ENCODE results near the gene TNP2. TPM values are rescaled to one million over a fixed set of nuclear protein-coding genes. Genes with fewer than 3 reads are reported as not detected.

Gene TNP2
- total and polyA plus RNA-seq, 9 of the 15 experiments (the other 6 are each of a cell fraction or from before 2014, with no cell fraction given): not detected

DNA sequence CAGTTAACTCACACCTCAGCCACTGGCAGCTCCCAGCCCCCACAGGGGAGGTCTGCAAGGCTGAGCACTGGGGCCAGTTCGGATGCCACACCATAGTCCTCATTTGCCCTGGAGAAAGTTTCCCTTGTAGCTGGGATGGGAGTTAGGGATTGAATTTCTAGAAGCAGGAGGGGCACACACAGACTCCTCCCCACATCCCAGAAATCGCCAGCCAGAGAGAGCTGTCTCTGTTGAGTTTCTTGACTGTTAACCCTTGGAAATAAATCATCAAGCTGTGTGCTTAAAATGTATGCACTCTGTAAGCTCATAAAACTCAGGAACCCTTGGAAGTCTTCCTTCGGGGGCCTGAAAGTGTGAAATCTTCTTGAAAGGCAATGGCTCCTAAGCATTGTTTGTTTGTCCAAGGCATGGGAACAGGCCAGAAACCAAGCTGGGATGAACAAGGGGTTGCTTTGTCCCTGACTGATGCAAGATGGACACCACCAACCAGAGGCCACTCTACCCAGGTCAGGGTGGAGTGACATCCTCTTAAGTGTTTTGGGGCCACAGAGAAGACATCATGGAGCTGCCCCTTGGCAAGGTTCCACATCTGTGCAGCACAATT lies 4.7 kb upstream of the TNP2 start:
- WGBS (ENCODE audit: insufficient coverage, low coverage, missing lambda C conversion rate): 8% methylated on average over 2 of the region's 3 CpGs
- Histone ChIP-seq H3K4me2 (ENCODE audit: insufficient read depth, low read length) (no peak overlapping the region), H3K79me2 (ENCODE audit: control insufficient read depth, insufficient read depth, low read length) (no peaks in the 10 kb centered on the region)

DNA sequence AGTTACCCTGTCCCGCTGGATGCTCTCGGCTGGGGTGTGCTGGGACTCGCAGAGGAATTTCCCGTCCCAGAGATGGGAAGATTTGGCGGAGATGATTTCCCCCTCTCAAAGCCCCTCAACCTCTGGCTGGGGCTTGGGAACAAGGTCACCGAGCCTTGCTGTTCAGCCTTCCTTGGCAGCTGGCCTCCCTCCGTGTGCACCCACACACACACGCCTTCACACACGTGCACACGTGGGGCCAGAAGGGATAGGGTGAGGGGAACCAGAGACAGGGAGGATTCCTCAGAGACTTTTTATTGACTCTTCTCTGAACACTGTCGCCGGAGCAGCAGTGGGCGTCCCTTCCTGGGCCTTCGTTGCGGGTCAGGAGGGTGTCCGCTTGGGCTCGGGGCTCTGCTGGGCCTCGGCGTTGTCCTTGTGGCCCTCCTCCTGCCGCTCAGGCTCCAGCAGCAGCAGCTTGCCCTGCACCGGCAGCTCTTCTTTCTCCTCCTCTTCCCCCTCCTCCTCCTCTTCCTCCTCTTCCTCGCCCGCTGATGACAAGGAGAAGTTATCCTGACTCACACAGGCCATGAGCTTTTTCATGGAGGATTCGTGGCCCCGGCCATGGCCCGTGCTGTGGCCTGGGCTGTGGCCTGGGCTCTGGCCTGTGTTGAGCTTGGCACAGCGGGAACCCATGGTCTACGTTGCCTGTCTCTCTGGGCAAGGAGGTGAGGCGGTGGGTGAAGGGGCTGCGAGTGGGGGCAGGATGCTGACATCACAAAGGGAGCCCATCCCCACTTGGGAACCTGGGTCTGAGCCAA lies 4.0 kb upstream of the TNP2 start, which contains the start of gene PRM3:
Gene PRM3, minus strand, starts transcription at position 709 of the 800 bp plus-strand sequence. Its CDS starts 34 bp downstream, at position 675.
- H3K4me3 ChIP-seq: no peak within 1 kb of the TSS
- intact Hi-C loops (cut with micrococcal nuclease) (no loop called here), in situ Hi-C loops (cut with MboI) (no loop called here)
- CTCF ChIA-PET (ENCODE audit: low intra/inter-chr PET ratio): no interaction called here
- TF ChIP-seq NFIC (IDR thresholded peaks at IDR 0.05): peak; percentile 43; the same call in 1 of the 2 replicates
- no peak for TF ChIP-seq ZNF263 (CRISPR knock-in tag; IDR thresholded peaks at IDR 0.05; ENCODE audit: borderline replicate concordance)
- no TSS peak for BruUV-seq (replicated peaks)
- H3K9me3 ChIP-seq (replicated peaks; ENCODE audit: control insufficient read depth, insufficient read depth, low read depth, low read length): no peaks in the 10 kb centered on the region
- POLR2A ChIA-PET: interaction anchor here (0.5 to 1.8 kb wide), 5 partner anchors 11 to 1565 kb away, joined by 3 to 8 read pairs (median 4); partner anchors contain the start of gene SOCS1
- DNase-seq (ENCODE audit: extremely low read depth in 1 of 4, low spot score in 3 of 4) (no peak), ATAC-seq (peak; percentile 35; the same call in 2 of the 3 replicates), FAIRE-seq (no peak)
- WGBS (ENCODE audit: insufficient coverage, low coverage, missing lambda C conversion rate): 32% methylated on average over 29 of the region's 30 CpGs
- no peak within 1 kb of the TSS for H3K4me2 ChIP-seq (ENCODE audit: insufficient read depth, low read length)
- peaks cover 0 to 16% of the 10 kb centered on the region in 2 experiments; a peak in 1 of 5 replicates for H3K4me1 ChIP-seq (replicated peaks in 1 of 2; ENCODE audit: control insufficient read depth in 2 of 2, insufficient read depth in 2 of 2, low read length in 2 of 2)
- H3K27me3 ChIP-seq (ENCODE audit: control insufficient read depth in 2 of 2, insufficient read depth in 2 of 2, low read length in 2 of 2): peaks cover 23 to 37% of the 10 kb centered on the region in 2 experiments; a peak in 4 of 5 replicates
- no peaks in the 10 kb centered on the region for H3K79me2 ChIP-seq (ENCODE audit: control insufficient read depth, insufficient read depth, low read length)
- peak within 1 kb of the TSS; percentile 45; the same call in 1 of the 2 replicates for H2AFZ ChIP-seq (ENCODE audit: low read depth, low read length)
- H3K9me1 ChIP-seq (ENCODE audit: control insufficient read depth, insufficient read depth, low read length): no peaks in the 10 kb centered on the region
- H3K36me3 ChIP-seq (ENCODE audit: control insufficient read depth, insufficient read depth, low read length): no peaks in the 10 kb centered on the region
- 0 out of 2 replicates have a peak, but pooled peaks cover 2% of the 10 kb centered on the region for H4K20me1 ChIP-seq (replicated peaks; ENCODE audit: control insufficient read depth, insufficient read depth, low read length)
- H3K9ac ChIP-seq (ENCODE audit: insufficient read depth in 1 of 2, low read depth in 2 of 2, low read length in 2 of 2): peak within 1 kb of the TSS in 1 of 2 experiments; percentile 12; a peak in 1 of 4 replicates
- no peak within 1 kb of the TSS for H3K27ac ChIP-seq (ENCODE audit: extremely low read depth, low read depth, low read length)

More for the DNA sequence above, 4.7 kb upstream of the TNP2 start:
- intact Hi-C loops (cut with micrococcal nuclease): no loop called here
- FAIRE-seq (no peak), DNase-seq (ENCODE audit: extremely low read depth in 1 of 4, low spot score in 3 of 4) (no peak), ATAC-seq (no peak; the same call in 2 of the 3 replicates)
- ChIA-PET CTCF (ENCODE audit: low intra/inter-chr PET ratio) (no interaction called here), POLR2A (interaction anchor here (0.5 to 1.8 kb wide), 7 partner anchors 8 to 1565 kb away, joined by 3 to 8 read pairs (median 3); partner anchors contain the start of gene SOCS1)
- Histone ChIP-seq H2AFZ (ENCODE audit: low read depth, low read length) (no peak overlapping the region), H3K27me3 (ENCODE audit: control insufficient read depth in 2 of 2, insufficient read depth in 2 of 2, low read length in 2 of 2) (peaks cover 21 to 33% of the 10 kb centered on the region in 2 experiments; a peak in 4 of 5 replicates), H3K9me3 (replicated peaks; ENCODE audit: control insufficient read depth, insufficient read depth, low read depth, low read length) (no peaks in the 10 kb centered on the region), H3K4me3 (no peak overlapping the region), H3K4me1 (replicated peaks in 1 of 2; ENCODE audit: control insufficient read depth in 2 of 2, insufficient read depth in 2 of 2, low read length in 2 of 2) (peaks cover 0 to 15% of the 10 kb centered on the region in 2 experiments; a peak in 1 of 5 replicates), H3K9me1 (ENCODE audit: control insufficient read depth, insufficient read depth, low read length) (no peaks in the 10 kb centered on the region), H3K27ac (ENCODE audit: extremely low read depth, low read depth, low read length) (no peak overlapping the region), H4K20me1 (replicated peaks; ENCODE audit: control insufficient read depth, insufficient read depth, low read length) (0 out of 2 replicates have a peak, but pooled peaks cover 2% of the 10 kb centered on the region), H3K9ac (ENCODE audit: insufficient read depth in 1 of 2, low read depth in 2 of 2, low read length in 2 of 2) (no peak overlapping the region), H3K36me3 (ENCODE audit: control insufficient read depth, insufficient read depth, low read length) (no peaks in the 10 kb centered on the region)
- in situ Hi-C loops (cut with MboI): no loop called here
- BruUV-seq (replicated peaks): no TSS peak
- no peak for TF ChIP-seq ILK (tag; IDR thresholded peaks at IDR 0.05; ENCODE audit: borderline replicate concordance, low read depth)
- TF ChIP-seq NRF1 (conservative IDR thresholded peaks at IDR 0.05 in 1 of 2, IDR thresholded peaks at IDR 0.05 in 1 of 2): no peak

All from K562 (cell line).